Activated naive CD8-positive, alpha-beta T cell treated with anti-CD3 and anti-CD28 coated beads, Interleukin-2, amount 50 U/mL, for 16 hours (primary cell): ENCODE data around the gene ZFAND5.

ENCODE experiments used
- DNase-seq: peaks from one replicate; pipeline ENCODE4 v3.0.0-alpha.2; 2020; ENCODE audit warnings: low read depth, low spot score

The ZFAND5 gene

DNA sequence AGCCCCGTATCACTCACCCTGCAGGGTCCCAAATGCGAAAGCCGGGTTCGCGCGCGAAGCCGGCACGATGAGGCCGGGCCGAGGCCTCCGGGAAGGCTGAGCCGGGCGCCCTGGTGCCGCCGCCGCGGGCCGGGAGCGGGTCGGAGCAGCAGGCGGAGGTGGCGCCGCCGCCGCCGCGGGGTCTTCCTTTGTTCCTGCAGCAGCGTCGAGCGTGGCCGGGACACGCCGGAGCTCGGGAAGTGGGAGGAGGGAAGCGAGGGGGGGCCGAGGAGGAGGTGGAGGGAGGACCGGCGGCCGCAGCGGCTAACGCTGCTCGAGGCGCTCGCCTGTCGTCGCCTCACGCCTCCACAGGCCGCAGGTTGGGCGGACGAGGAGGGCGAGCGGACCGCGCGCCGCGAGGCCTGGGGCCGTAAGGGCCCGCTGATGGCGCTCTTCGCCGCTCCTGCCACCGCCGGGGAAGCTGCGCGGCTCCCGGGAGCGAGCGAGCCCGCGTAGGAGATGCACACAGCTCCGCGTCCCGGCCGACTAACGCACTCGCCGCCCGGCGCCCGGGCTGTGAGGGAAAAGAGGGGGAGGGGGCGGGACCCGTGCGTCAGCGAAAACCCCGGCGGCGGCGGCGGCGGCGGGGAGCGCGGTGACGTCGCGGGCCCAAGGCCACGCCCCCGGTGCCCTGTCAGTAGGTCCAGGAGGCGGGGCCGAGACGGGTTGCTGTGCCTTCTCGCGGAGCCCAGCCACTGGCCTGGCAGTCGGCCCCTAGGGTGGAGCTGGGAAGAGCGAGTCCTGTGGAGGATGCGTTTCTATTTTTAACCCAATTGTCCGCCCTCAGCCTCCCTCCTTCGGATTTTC is at the start of gene ZFAND5:
Gene ZFAND5 (minus strand): TSS at position 530 of the 846 bp plus-strand sequence. CDS start 4,430 bp downstream, outside the sequence.
- DNase-seq: peak; percentile 88

DNA sequence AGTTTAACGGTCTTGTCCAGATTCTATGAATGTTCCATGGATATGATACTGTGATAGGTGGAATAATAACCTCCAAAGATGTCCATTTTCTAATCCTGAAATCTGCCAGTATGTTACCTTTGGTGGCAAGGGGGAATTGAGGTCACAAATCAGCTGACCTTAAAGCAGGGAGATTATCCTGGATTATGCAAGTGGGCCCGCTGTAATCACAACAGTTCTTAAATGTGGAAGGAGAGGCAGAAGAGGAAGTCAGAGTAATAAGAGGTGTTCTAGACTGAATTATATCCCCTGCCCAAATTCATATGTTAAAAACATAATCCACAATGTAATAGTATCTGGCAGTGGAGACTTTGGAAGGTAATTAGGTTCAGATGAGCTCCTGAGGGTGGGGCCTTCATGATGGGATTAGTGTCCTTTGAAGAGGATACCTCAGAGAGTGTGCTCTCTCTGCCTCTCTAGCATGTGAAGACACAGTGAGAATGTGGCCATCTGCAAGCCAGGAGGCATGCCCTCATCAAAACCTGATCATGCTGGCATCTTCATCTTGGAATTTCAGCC is 47.6 kb upstream of the ZFAND5 start:
- DNase-seq: no peak

DNA sequence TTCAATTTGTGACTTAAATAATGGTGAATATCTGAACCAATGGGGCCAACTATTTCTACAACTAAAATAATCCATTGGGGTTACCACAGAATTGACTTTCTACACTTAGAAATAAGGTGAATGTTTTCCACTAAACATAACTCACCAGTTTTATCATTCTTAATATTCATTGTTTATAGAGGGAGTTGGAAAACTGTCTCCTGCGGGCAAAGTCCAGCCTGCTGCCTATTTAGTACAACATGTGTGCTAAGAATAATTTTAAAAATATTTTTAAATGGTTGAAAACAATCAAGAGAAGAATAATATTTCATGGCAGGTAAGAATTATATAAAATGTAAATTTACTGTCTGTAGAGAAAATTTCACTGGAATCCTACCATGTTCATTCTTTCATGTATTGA is 45.2 kb upstream of the ZFAND5 start:
- DNase-seq: no peak

DNA sequence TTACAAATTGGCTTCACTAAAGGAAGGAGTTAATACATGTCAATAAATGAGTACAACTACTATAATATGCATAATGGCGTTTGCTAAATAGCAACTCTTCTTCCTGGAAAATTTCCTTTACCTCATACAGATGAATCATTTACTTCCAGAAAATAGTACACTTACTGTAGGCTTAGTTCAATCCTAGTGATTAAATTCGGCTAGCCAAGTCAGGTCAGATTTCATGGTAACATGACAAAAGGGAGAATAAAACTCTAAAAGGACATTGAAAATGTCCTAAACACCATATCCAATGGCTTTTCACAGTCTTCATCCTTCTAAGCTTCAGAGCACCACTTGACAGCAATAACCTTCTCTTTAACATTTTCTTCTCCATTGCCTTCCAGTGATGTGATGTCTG is 42.1 kb upstream of the ZFAND5 start:
- no peak for DNase-seq

DNA sequence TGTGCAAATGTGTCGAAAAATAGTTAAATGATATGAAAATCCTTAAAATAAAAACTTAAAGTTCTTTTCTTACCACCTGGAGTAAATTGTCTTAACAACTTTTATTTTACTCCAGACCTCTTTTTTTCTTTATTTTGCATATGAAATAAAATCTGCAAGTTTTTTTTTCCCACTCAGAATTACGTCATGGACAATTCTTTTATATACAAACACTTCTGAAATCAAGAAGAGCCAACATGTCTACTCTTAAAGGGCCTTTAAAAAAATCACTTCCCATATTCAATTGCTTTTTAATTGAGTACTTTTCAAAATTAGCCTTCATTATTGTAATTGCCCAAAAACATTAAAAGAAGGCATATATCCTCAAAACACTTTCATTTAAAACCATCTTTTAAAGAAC is 37.7 kb upstream of the ZFAND5 start:
- DNase-seq: no peak

GRCh38 chr9:72401396-72401795 is 36.4 kb upstream of the ZFAND5 start:
- no peak for DNase-seq

- no peak for DNase-seq
These were observed 35.9 kb upstream of the ZFAND5 start for GRCh38 chr9:72400866-72401265.

GRCh38 chr9:72399391-72399790 is 34.4 kb upstream of the ZFAND5 start:
- no peak for DNase-seq

GRCh38 chr9:72396247-72397091 is 31.5 kb upstream of the ZFAND5 start:
- DNase-seq: no peak

DNA sequence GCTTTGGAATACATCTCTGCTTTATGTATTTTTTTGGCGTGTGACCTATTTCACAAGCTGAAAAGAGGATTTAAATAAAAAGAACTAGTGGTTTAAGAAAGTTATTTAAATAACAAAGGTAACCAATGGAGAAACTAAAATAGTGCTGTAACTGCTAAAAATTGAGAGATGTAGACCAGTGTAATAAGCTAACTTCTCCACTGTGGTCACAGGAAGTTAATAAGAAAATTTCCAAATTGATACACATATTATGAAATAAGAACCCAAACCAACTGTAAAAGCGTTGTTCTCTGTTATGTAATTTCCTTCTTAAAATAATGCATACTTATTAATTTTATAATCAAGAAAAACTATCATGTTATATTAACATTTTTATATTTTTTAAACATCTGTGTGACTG is 29.1 kb upstream of the ZFAND5 start:
- DNase-seq: no peak

- DNase-seq: no peak
These were observed 25.9 kb upstream of the ZFAND5 start for GRCh38 chr9:72390907-72391306.

- DNase-seq: no peak
These were observed 21.2 kb upstream of the ZFAND5 start for GRCh38 chr9:72386186-72386585.

- DNase-seq: no peak
These were observed 19.9 kb upstream of the ZFAND5 start for GRCh38 chr9:72384710-72385485.

- no peak for DNase-seq
These were observed 19.1 kb upstream of the ZFAND5 start for GRCh38 chr9:72383978-72384709.

DNA sequence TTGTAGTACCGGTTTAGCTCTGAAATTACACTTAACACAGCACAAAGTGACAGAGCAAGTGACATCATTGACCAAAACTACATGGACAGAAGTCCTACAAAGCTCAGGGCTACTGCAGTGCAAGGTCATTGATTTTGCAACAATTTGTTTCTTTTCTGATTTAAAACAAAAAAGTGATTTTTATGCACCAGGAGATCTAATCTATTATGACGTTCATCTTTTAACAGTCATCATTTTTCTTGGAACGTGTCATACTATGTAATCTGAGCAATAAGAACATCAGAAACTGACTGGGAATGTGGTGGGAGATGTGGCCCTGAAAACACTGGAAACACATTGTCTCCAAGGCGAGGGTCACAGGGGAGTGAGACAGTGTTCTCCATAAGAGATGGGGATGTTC is 17.4 kb upstream of the ZFAND5 start:
- DNase-seq: no peak

GRCh38 chr9:72377041-72377440 is 12.0 kb upstream of the ZFAND5 start:
- no peak for DNase-seq

DNA sequence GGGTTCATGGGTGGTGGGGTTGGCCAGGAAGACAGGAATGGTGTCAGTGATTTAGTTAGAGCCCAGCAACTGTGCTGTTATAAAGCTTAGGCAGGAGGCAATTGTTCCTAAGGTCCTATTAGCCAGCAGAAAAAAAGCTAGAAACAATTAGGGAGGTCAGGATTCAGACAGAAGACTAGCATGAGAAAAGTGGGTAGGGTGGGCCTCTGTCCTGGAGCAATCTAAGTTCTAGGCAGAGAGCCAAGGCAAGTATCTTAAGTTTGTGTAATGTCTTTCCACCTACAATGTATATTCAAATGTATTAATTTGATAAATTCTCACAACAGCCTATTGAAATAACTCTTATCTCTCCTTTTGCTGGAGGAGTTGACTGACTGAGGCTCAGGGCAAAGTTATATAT is 6.1 kb upstream of the ZFAND5 start:
- DNase-seq: no peak

DNA sequence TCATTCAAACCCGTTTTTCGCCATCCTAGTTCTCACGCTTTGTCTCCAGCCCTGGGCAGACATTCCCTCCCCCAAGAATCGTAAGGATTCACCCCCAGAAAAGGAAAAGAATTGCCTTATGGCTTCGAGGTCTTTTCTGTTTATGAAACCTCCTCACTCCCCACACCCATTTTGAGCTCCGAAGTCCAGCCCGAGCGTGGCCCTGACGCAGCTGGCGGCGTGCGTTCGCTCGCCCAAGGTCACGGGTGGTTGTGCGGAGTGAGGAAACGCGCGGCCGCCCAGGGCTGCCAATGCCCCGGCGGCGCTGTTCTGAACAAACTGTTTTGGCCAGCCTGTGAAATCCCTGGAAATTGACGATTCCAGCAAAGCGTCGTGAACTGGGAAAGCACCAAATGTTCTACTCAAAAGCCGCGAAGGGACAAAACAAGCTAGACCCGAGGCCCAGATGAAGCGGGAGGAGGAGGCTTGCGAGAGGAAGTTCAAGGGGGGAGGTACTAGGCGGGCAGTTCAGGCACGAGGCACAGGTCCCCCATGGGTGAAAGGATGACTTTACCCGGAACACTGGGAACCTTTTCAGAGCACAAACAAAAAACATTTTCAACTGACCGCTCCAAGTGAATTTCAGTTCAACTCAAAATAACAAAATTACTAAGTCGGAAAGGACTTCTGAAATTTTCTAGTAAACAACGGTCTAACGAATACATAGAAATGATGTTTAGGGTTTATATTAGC is 683 bp upstream of the ZFAND5 start:
- DNase-seq: peak; percentile 19

GRCh38 chr9:72363908-72364678 is 915 bp downstream of the ZFAND5 start:
- peak; percentile 35 for DNase-seq
